Dendritic cell treated with granulocyte-macrophage colony-stimulating factor and Interleukin-4, amounts not matched to agents 40 ng/mL and 50 ng/mL, for 4 days (primary cell): ENCODE data around the gene KATNAL2.
"Not testable (repeated sequence)": the region's sequence is repeated elsewhere in the genome, so short reads cannot be mapped to it uniquely, and the experiment has no call there.

Source experiments
- H3K27ac Mint-ChIP-seq: one replicate; pipeline ENCODE4 v1.8.0; 2022; ENCODE audit warnings: mild to moderate bottlenecking, mixed read lengths
- H3K27me3 Mint-ChIP-seq: one replicate; pipeline ENCODE4 v1.8.0; 2022; ENCODE audit warnings: mild to moderate bottlenecking, mixed read lengths
- H3K36me3 Mint-ChIP-seq: one replicate; pipeline ENCODE4 v1.8.0; 2022; ENCODE audit warnings: low read depth, mixed read lengths
- H3K4me1 Mint-ChIP-seq: one replicate; pipeline ENCODE4 v1.8.0; 2022; ENCODE audit warnings: low read depth, mixed read lengths
- H3K4me3 Mint-ChIP-seq: one replicate; pipeline ENCODE4 v1.8.0; 2022; ENCODE audit warnings: mild to moderate bottlenecking, moderate library complexity, mixed read lengths
- H3K9me3 Mint-ChIP-seq: one replicate; pipeline ENCODE4 v1.8.0; 2022; ENCODE audit warnings: mixed read lengths
- intact Hi-C: fragments of 100-400 bp; cut with micrococcal nuclease; formaldehyde crosslinking; loops from one replicate; pipeline ENCODE4 v1.15.0; 2022

KATNAL2 gene

DNA sequence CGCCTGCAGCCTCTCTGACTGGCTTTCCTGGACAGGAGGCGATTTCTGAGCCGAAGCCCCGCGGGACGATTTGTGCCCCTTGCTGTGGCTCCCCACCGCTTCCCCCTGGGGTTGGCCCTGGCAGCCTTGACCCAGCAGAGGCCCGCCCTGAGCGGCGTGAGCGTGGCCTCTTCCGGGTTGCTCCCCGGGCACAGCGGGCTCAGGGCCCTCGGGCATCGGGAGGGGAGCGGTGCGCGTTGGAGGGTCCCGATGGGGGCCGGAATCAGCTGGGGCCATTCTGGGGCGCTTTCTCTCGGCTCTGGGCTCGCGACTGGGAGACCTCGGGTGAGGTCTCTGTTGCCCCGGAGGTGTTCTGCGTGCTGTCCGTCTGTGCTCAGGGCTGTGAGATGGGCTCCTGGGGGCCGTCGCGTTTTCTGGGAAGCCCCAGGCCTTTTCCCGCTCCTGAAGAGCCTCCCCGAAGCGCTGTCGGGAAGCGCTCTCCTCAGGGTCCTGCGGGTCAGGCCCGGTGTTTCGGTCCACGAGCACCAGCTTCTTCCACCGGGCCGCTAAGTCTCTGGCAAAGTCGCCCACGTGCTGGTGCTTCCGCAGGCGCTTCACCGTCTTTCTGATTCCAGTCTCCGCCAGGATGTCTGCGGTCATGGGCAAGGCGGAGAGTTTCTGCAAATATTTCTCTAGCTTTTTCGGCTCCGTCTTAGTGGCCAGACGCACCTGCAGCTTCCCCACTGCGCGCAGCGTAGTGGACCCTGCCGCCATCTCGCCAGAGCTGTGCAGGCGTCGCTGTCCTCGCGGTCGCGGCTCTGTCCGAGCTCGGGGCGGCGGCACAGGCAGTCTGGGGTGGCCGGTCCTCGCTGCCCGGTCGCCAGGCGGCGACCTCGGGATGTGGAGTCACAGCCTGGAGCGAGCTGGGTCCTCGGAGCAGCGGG, 46.5 kb downstream of the KATNAL2 start:
- peaks cover 22% of the 10 kb centered on the region for H3K9me3 Mint-ChIP-seq
- H3K36me3 Mint-ChIP-seq, H3K4me3 Mint-ChIP-seq, H3K27me3 Mint-ChIP-seq, H3K4me1 Mint-ChIP-seq, H3K27ac Mint-ChIP-seq, intact Hi-C loops: not testable (repeated sequence)

DNA sequence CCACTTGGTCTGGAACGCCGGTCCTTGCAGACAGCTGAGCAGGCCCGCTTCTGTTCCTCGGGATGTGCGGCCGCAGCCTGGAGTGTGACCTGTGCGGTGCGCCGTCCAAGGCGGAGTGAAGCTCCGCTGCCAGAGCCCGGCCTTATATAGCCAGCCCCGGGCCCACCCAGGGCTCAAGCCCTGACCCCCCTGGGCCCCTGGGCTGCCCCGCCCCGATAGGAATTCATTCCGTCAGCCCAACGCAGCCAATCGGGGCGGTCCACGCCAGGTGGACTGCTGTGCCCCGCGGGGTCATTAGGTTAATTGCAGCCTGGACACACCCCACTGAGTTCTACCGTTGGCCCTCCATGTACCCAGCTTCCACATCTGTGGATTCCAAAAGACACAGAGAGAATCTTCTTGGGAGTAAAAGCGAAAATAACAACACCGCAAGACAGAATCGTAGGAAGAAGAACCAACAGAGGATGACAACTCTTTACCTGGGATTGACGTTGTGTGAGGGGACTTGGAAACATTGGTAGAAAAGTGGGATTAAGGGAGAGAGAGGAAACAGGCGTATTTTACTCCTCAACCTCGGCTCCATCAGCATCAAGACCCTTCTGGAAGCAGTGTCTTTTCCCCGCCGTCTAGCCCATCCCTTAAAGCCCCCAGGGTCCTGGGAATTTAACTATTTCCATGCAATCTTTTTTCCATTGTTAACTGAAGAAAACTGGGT, 47.3 kb downstream of the KATNAL2 start:
- intact Hi-C loops, H3K4me3 Mint-ChIP-seq, H3K36me3 Mint-ChIP-seq, H3K27ac Mint-ChIP-seq, H3K27me3 Mint-ChIP-seq, H3K4me1 Mint-ChIP-seq: not testable (repeated sequence)
- peaks cover 22% of the 10 kb centered on the region for H3K9me3 Mint-ChIP-seq

DNA sequence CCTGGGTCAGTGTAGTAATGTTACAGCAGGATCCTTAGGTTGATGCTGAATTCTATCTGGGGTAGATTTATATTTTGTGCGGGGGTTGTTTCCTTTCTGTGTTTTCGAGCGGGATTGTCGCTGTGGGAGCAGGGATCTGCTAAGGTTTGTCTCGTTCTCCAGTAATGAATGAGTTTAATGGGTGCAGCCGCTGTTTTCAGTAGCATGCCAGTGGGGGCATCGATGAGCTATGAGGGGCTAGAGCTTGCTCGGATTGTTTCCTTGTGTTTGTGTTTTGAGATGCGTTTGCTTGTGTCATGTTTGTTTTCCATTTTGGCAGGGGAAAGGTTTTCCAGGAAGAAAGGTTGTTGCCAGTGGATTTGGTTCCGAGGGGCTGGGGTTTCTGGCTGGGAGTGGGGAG, 48.9 kb downstream of the KATNAL2 start:
- H3K27me3 Mint-ChIP-seq, H3K4me3 Mint-ChIP-seq, H3K27ac Mint-ChIP-seq, intact Hi-C loops, H3K4me1 Mint-ChIP-seq, H3K9me3 Mint-ChIP-seq, H3K36me3 Mint-ChIP-seq: not testable (repeated sequence)

- H3K4me1 Mint-ChIP-seq, H3K36me3 Mint-ChIP-seq, H3K4me3 Mint-ChIP-seq, H3K27ac Mint-ChIP-seq, H3K27me3 Mint-ChIP-seq, H3K9me3 Mint-ChIP-seq, intact Hi-C loops: not testable (repeated sequence)
Measured at GRCh38 chr18:46969551-46969950, 52.1 kb downstream of the KATNAL2 start.

- H3K4me3 Mint-ChIP-seq, H3K27me3 Mint-ChIP-seq, H3K36me3 Mint-ChIP-seq, H3K9me3 Mint-ChIP-seq, intact Hi-C loops, H3K27ac Mint-ChIP-seq, H3K4me1 Mint-ChIP-seq: not testable (repeated sequence)
Measured at GRCh38 chr18:47019870-47020269, 102.5 kb downstream of the KATNAL2 start.

- H3K27me3 Mint-ChIP-seq, H3K36me3 Mint-ChIP-seq, intact Hi-C loops, H3K4me3 Mint-ChIP-seq, H3K27ac Mint-ChIP-seq, H3K4me1 Mint-ChIP-seq, H3K9me3 Mint-ChIP-seq: not testable (repeated sequence)
Measured at GRCh38 chr18:47020757-47021156, 103.4 kb downstream of the KATNAL2 start.

DNA sequence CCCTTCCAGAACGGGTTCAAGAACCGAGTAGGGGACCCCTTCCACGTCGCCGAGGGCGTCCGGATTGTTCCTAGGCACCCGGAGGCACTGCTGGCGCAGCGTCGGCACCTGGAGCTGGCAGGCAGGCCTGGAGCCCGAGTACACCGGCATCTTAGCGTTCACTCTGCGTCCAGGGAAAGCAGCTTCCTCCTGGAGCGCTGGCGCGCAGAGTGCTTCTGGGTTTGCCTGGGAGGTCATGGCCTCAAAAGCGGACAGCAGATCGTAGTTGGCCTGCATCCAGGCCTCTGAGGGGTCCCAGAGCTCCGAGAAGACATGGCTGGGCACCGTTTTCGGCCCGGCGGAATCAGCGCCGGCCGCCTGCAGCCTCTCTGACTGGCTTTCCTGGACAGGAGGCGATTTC, 105.4 kb downstream of the KATNAL2 start:
- H3K27me3 Mint-ChIP-seq, H3K27ac Mint-ChIP-seq, H3K36me3 Mint-ChIP-seq, H3K4me3 Mint-ChIP-seq, H3K4me1 Mint-ChIP-seq, H3K9me3 Mint-ChIP-seq, intact Hi-C loops: not testable (repeated sequence)

DNA sequence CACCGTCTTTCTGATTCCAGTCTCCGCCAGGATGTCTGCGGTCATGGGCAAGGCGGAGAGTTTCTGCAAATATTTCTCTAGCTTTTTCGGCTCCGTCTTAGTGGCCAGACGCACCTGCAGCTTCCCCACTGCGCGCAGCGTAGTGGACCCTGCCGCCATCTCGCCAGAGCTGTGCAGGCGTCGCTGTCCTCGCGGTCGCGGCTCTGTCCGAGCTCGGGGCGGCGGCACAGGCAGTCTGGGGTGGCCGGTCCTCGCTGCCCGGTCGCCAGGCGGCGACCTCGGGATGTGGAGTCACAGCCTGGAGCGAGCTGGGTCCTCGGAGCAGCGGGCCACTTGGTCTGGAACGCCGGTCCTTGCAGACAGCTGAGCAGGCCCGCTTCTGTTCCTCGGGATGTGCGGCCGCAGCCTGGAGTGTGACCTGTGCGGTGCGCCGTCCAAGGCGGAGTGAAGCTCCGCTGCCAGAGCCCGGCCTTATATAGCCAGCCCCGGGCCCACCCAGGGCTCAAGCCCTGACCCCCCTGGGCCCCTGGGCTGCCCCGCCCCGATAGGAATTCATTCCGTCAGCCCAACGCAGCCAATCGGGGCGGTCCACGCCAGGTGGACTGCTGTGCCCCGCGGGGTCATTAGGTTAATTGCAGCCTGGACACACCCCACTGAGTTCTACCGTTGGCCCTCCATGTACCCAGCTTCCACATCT, 106.5 kb downstream of the KATNAL2 start:
- H3K9me3 Mint-ChIP-seq, H3K36me3 Mint-ChIP-seq, H3K4me3 Mint-ChIP-seq, H3K4me1 Mint-ChIP-seq, intact Hi-C loops, H3K27ac Mint-ChIP-seq, H3K27me3 Mint-ChIP-seq: not testable (repeated sequence)

GRCh38 chr18:47025557-47026174, 108.3 kb downstream of the KATNAL2 start:
- H3K36me3 Mint-ChIP-seq, intact Hi-C loops, H3K27me3 Mint-ChIP-seq, H3K27ac Mint-ChIP-seq, H3K9me3 Mint-ChIP-seq, H3K4me1 Mint-ChIP-seq, H3K4me3 Mint-ChIP-seq: not testable (repeated sequence)

GRCh38 chr18:47028738-47029137, 111.3 kb downstream of the KATNAL2 start:
- H3K4me3 Mint-ChIP-seq, H3K27ac Mint-ChIP-seq, H3K27me3 Mint-ChIP-seq, H3K4me1 Mint-ChIP-seq, H3K36me3 Mint-ChIP-seq, intact Hi-C loops: not testable (repeated sequence)
- peaks cover 30% of the 10 kb centered on the region for H3K9me3 Mint-ChIP-seq

DNA sequence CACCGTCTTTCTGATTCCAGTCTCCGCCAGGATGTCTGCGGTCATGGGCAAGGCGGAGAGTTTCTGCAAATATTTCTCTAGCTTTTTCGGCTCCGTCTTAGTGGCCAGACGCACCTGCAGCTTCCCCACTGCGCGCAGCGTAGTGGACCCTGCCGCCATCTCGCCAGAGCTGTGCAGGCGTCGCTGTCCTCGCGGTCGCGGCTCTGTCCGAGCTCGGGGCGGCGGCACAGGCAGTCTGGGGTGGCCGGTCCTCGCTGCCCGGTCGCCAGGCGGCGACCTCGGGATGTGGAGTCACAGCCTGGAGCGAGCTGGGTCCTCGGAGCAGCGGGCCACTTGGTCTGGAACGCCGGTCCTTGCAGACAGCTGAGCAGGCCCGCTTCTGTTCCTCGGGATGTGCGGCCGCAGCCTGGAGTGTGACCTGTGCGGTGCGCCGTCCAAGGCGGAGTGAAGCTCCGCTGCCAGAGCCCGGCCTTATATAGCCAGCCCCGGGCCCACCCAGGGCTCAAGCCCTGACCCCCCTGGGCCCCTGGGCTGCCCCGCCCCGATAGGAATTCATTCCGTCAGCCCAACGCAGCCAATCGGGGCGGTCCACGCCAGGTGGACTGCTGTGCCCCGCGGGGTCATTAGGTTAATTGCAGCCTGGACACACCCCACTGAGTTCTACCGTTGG, 112.4 kb downstream of the KATNAL2 start:
- intact Hi-C loops, H3K4me1 Mint-ChIP-seq, H3K36me3 Mint-ChIP-seq, H3K4me3 Mint-ChIP-seq, H3K27ac Mint-ChIP-seq, H3K27me3 Mint-ChIP-seq: not testable (repeated sequence)
- peaks cover 41% of the 10 kb centered on the region for H3K9me3 Mint-ChIP-seq

DNA sequence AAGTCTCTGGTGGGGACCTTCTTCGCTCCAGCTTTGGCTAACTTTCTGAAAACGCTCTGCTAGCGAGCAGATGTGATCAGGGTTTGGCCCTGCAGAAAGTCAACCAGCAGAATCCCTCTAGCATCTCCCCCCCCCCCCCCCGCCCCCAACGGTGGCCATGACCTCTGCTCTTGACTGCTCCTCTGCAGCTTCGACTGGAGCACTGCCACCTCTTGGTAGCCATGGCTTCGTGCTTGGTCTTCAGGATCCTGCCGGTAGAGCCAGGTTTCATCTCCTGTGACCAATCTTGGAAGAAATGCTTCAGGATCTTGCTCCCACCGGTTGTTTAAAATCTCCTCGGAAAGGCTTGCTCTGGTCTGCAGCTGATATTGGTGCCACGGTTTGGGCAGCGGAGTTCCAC, 113.5 kb downstream of the KATNAL2 start:
- H3K4me1 Mint-ChIP-seq, H3K4me3 Mint-ChIP-seq, intact Hi-C loops, H3K36me3 Mint-ChIP-seq, H3K27ac Mint-ChIP-seq, H3K27me3 Mint-ChIP-seq: not testable (repeated sequence)
- peaks cover 47% of the 10 kb centered on the region for H3K9me3 Mint-ChIP-seq

DNA sequence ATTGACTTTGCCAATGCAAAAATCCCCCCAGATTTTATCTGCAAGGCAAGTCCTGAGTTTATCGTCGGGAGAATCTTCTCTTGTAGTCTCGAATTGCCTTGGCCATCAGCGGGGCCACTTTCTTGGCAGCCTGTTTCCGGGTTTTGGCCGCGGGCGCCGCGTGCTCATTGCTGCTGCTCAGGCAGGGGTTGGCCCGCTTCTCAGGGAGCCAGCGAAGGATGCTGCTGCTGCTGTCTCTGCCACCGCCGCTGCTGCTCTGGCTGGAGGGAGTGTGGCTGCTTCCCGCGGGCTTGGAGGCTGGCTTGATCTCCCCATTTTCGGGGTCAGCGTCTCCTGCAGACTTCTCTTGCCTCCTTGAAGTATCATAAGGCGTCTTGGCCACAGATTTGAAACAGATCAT, 115.5 kb downstream of the KATNAL2 start:
- Mint-ChIP-seq H3K4me1 (no peaks in the 10 kb centered on the region), H3K9me3 (peaks cover 47% of the 10 kb centered on the region), H3K4me3 (no peak overlapping the region), H3K36me3 (no peaks in the 10 kb centered on the region), H3K27ac (no peak overlapping the region), H3K27me3 (no peaks in the 10 kb centered on the region)
- intact Hi-C loops, result no loop called here

GRCh38 chr18:47034591-47034990, 117.2 kb downstream of the KATNAL2 start:
- intact Hi-C loops, H3K4me1 Mint-ChIP-seq, H3K27me3 Mint-ChIP-seq, H3K4me3 Mint-ChIP-seq, H3K36me3 Mint-ChIP-seq, H3K27ac Mint-ChIP-seq: not testable (repeated sequence)
- H3K9me3 Mint-ChIP-seq, result peaks cover 47% of the 10 kb centered on the region
